Right kidney (tissue), 1 donor: ENCODE measurements around the gene ADAP1.

Source experiments
- DNase-seq: peaks from one replicate; pipeline ENCODE4 v3.0.0-alpha.2; 2016

ADAP1 gene

GRCh38 chr7:861222-861621 lies 93.3 kb downstream of the ADAP1 start:
- no peak for DNase-seq

- DNase-seq, result no peak
Measured at GRCh38 chr7:860149-860548, 94.3 kb downstream of the ADAP1 start.

- DNase-seq, result no peak
Measured at GRCh38 chr7:859359-860030, 95.0 kb downstream of the ADAP1 start.

- no peak for DNase-seq
Measured at GRCh38 chr7:857661-858060, 96.8 kb downstream of the ADAP1 start.

- no peak for DNase-seq
Measured at GRCh38 chr7:856444-857095, 97.9 kb downstream of the ADAP1 start.

GRCh38 chr7:855686-856369 lies 98.7 kb downstream of the ADAP1 start:
- no peak for DNase-seq

- no peak for DNase-seq
Measured at GRCh38 chr7:854118-854775, 100.2 kb downstream of the ADAP1 start.

GRCh38 chr7:853366-854117 lies 100.9 kb downstream of the ADAP1 start:
- no peak for DNase-seq

GRCh38 chr7:851204-851603 lies 103.3 kb downstream of the ADAP1 start:
- DNase-seq, result no peak

GRCh38 chr7:849781-850180 lies 104.7 kb downstream of the ADAP1 start:
- no peak for DNase-seq

- no peak for DNase-seq
Measured at GRCh38 chr7:849145-849544, 105.3 kb downstream of the ADAP1 start.
